Stimulated activated CD4-positive, alpha-beta T cell treated with anti-CD3 and anti-CD28 coated beads, Interleukin-2, amount 100 ng/mL, for 4 hours (primary cell): ENCODE results near the gene SRMS.

Experiments used
- DNase-seq: peaks from one replicate; pipeline ENCODE4 v3.0.0-alpha.2; 2020; ENCODE audit warnings: low read depth

Gene SRMS

GRCh38 chr20:63538204-63539091, 9.1 kb downstream of the SRMS start:
- DNase-seq = no peak

GRCh38 chr20:63537525-63538203, 9.9 kb downstream of the SRMS start:
- peak; percentile 88 for DNase-seq

GRCh38 chr20:63536997-63537524, 10.5 kb downstream of the SRMS start, which contains the start of gene PTK6:
TSS of gene PTK6 (minus strand) at chr20:63537376. CDS start at chr20:63537314, 62 bp downstream.
- DNase-seq = no peak

- no peak for DNase-seq
These were observed 11.1 kb downstream of the SRMS start for GRCh38 chr20:63536241-63536977.

- DNase-seq = no peak
These were observed 12.5 kb downstream of the SRMS start for GRCh38 chr20:63534831-63535651.

GRCh38 chr20:63534427-63534830, 13.1 kb downstream of the SRMS start:
- DNase-seq = no peak

GRCh38 chr20:63533871-63534393, 13.6 kb downstream of the SRMS start:
- no peak for DNase-seq

- DNase-seq = no peak
These were observed 14.2 kb downstream of the SRMS start for GRCh38 chr20:63533388-63533787.

GRCh38 chr20:63532449-63532971, 15.0 kb downstream of the SRMS start:
- no peak for DNase-seq

- no peak for DNase-seq
These were observed 15.7 kb downstream of the SRMS start for GRCh38 chr20:63531686-63532448.

GRCh38 chr20:63530788-63531160, 16.8 kb downstream of the SRMS start:
- DNase-seq = no peak

GRCh38 chr20:63529861-63530787, 17.4 kb downstream of the SRMS start:
- no peak for DNase-seq

GRCh38 chr20:63529180-63529860, 18.2 kb downstream of the SRMS start:
- no peak for DNase-seq

GRCh38 chr20:63527184-63527583, 20.4 kb downstream of the SRMS start:
- DNase-seq = no peak

GRCh38 chr20:63525971-63526370, 21.6 kb downstream of the SRMS start:
- no peak for DNase-seq

- no peak for DNase-seq
These were observed 22.4 kb downstream of the SRMS start for GRCh38 chr20:63525185-63525584.

- DNase-seq = no peak
These were observed 24.5 kb downstream of the SRMS start for GRCh38 chr20:63522981-63523611.
